ENCODE measurements around the gene SAP30BP.

The SAP30BP gene

DNA sequence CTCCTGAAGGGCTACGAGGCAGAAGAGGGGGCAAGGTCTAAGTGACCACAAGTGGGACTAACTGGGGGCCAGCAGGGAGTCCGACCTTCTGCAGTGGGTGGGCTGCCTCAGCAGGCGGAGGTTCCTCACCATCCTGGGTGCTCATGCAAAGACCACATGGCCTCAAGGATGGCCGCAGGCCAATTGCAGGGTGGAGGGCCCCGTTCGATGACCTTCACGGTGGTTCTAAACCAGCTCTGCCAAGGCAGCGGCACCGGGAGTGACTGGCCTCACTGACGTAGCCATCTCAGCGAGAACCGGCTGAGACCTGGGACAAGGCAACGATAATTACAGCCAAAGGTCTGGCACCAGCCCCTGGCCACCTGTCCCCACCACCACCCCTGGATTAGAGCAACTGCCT is 28.2 kb upstream of the SAP30BP start:
- no peak for TF ChIP-seq CTCF (IDR thresholded peaks at IDR 0.05; ENCODE audit: extremely low read depth, missing control alignments)
- no peak for DNase-seq (ENCODE audit: low spot score)

DNA sequence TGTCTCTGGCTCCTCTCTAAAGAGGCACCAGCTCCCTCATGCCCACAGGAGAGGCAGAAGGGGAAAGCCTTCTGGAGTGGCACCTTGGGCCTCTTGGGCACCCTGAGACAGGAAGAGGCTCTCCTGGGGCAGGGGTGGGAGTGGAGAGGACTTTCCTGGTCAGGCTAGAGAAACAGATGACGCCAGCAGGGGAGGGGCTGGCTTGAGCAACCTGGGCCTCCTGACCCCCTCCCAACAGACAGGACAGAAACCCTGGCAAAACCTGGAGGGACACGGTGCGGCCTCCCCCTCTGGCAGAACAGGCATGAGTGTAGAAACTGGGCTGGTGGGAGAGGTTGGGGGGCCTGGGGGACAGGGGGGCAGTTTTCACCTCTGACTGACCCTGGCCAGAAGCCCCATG is 27.8 kb upstream of the SAP30BP start:
- TF ChIP-seq CTCF (IDR thresholded peaks at IDR 0.05; ENCODE audit: extremely low read depth, missing control alignments): no peak
- no peak for DNase-seq (ENCODE audit: low spot score)

DNA sequence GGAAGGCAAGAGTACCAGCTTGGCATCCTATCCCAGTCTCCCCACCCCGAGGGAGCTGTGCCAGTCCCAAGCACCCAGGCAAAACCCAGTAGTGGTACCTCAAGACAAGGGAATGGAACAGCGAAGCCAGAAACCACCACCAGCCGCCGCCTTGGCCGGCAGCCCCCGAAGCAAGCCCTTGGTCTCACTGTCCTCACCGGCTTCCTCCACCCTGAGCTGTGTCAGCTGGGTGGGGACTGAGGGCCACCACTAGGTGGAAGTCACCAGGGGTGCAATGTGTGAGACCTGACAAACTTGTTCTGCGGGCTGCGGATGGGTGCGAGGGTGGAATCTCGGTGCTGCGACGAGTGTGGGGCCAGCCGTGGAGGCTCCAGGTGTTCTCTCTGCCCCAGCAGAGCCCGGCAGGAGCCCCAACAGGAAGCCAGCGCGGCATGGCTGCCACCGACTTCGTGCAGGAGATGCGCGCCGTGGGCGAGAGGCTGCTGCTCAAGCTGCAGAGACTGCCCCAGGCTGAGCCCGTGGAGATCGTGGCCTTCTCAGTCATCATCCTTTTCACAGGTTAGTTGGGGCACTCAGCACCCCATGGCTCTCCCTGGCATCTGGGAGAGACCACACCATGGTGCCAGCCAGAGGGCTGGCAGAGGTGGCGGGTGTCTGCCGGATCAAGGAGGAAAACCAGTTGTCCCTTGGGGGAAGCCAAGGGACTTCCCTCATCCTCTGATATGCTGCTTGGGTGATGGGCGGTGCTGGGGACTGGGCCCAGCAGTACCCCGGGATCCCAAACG is 27.2 kb upstream of the SAP30BP start:
- TF ChIP-seq CTCF (IDR thresholded peaks at IDR 0.05; ENCODE audit: extremely low read depth, missing control alignments): no peak

DNA sequence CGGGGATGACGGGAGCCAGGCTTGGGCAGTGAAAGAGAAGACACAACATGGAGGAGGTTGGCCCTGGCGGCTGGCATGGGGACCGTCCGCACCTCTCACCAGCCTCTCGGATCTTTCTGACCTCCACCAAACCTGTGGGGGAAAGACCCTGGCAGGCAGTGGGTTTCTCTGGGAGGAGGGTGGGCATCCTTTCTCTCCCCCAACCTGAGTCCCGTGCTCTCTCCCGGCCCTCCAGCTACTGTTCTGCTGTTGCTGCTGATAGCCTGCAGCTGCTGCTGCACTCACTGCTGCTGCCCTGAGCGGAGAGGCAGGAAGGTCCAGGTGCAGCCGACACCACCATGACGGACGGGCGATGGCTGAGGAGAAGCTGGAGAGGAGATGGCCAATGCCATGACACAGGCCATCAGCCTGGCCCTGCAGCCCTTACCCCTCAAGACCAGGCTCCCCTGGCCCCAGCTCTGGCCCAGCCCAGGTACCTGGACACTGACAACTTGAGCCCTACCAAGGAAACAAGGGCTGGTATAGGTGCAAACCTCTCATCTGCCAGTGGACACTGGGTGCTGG is 26.5 kb upstream of the SAP30BP start:
- DNase-seq (ENCODE audit: low spot score): no peak
- TF ChIP-seq CTCF (IDR thresholded peaks at IDR 0.05; ENCODE audit: extremely low read depth, missing control alignments): no peak

More for the DNA sequence above, 27.2 kb upstream of the SAP30BP start:
- DNase-seq (ENCODE audit: low spot score): no peak

DNA sequence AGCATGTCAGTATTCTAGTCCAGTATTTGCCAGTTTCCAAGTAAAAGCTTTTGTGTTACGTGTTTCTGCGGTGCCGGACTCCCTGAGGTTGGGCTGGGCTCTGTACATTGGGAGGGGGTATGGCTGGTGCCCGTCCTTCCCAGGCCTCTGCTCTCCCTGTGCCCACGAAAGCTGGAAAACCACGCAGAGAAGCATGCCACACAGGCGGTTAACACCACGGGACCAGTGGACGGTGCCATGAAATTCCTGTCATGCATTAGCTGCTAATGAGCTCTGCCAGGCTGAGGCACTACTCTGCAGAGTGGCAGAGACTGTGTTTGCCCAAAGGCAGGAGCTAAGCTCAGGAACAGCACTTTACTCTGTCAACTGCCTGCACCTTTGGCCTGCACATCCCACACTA is 25.8 kb upstream of the SAP30BP start:
- no peak for DNase-seq (ENCODE audit: low spot score)

DNA sequence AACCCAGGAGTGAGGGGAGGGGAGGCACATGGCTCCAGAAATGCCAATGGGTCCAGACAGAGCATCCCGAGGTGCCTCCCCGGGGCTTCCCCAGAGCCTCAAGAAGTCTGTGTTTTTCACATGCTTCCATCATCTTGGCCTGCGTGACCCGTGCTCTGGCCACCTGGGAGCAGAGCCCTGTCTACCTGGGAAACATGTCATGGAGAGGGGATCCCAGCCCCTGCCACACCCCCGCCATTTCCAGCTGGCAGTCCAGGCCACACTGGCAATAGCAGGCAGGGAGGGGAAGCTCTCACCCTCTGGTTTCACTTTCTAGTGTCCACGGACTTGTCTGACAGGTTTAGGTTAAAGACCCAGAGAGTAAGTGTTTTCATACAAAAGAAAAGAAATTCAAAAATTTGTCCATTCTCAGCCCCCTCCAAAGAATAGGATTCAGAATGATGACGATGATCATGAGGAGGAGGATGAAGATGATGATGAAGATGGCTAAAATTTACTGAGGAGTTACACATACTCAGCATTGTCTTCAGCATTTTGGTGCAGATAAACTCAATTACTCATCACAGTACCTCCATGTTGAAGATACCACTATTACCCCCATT is 24.9 kb upstream of the SAP30BP start:
- no peak for TF ChIP-seq CTCF (IDR thresholded peaks at IDR 0.05; ENCODE audit: extremely low read depth, missing control alignments)

More for the DNA sequence above, 25.8 kb upstream of the SAP30BP start:
- no peak for TF ChIP-seq CTCF (IDR thresholded peaks at IDR 0.05; ENCODE audit: extremely low read depth, missing control alignments)

More for the DNA sequence above, 24.9 kb upstream of the SAP30BP start:
- no peak for DNase-seq (ENCODE audit: low spot score)
